PC-3 (cell line): ENCODE results near the gene EPS8.

ENCODE experiments used
- EZH2 ChIP-seq: fragments of 300-600 bp; sonication (generic); IDR thresholded peaks from one replicate; pipeline ENCODE4 v1.6.1; 2017; ENCODE audit warnings: antibody characterized with exemption, mild to moderate bottlenecking, low read length; ENCODE audit not compliant: unreplicated experiment
- EZH2phosphoT487 ChIP-seq: fragments of 300-600 bp; sonication (generic); IDR thresholded peaks from 2 replicates; pipeline ENCODE4 v1.6.1; 2018; ENCODE audit warnings: mild to moderate bottlenecking, antibody characterized with exemption, low read length, borderline replicate concordance
- TF ChIP-seq, protein P1 (sequence below): fragments of 300-600 bp; sonication (generic); conservative IDR thresholded peaks from 2 replicates; pipeline ENCODE4 v1.5.1; 2017; ENCODE audit warnings: antibody characterized with exemption, low read depth, mild to moderate bottlenecking, low read length

DNA sequence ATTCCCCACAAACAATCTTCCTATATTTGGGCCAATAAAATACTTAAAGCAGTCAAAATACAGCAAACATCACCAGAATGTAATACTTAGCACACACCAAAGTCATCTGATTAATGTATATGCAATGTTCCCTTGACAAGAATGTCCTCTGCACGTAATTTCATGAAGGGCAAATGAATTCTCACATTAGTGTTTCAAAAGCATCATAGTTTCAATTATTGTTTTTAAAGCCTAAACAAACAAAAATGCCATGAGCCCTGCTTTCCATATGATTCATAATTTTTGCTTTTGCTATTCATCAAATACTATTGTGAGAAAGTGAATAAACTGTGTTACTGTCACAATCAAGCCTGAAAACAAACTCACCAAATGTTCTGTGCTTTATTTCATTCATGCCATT, 156.0 kb downstream of the EPS8 start:
- TF ChIP-seq, protein P1, sequence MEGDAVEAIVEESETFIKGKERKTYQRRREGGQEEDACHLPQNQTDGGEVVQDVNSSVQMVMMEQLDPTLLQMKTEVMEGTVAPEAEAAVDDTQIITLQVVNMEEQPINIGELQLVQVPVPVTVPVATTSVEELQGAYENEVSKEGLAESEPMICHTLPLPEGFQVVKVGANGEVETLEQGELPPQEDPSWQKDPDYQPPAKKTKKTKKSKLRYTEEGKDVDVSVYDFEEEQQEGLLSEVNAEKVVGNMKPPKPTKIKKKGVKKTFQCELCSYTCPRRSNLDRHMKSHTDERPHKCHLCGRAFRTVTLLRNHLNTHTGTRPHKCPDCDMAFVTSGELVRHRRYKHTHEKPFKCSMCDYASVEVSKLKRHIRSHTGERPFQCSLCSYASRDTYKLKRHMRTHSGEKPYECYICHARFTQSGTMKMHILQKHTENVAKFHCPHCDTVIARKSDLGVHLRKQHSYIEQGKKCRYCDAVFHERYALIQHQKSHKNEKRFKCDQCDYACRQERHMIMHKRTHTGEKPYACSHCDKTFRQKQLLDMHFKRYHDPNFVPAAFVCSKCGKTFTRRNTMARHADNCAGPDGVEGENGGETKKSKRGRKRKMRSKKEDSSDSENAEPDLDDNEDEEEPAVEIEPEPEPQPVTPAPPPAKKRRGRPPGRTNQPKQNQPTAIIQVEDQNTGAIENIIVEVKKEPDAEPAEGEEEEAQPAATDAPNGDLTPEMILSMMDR = no peak
- TF ChIP-seq EZH2 (no peak), EZH2phosphoT487 (no peak)
